NCI-H2196 treated with DMSO at 0.1 percent for 48 hours (cell line): ENCODE data around the gene SLC25A14.
"Not testable (repeated sequence)": the region's sequence is repeated elsewhere in the genome, so short reads cannot be mapped to it uniquely, and the experiment has no call there.

ENCODE experiments used
- DNase-seq: peaks from one replicate; lab custom pipeline; 2025; ENCODE audit not compliant: unreplicated experiment; lab: John Stamatoyannopoulos, UW

The SLC25A14 gene, protein sequence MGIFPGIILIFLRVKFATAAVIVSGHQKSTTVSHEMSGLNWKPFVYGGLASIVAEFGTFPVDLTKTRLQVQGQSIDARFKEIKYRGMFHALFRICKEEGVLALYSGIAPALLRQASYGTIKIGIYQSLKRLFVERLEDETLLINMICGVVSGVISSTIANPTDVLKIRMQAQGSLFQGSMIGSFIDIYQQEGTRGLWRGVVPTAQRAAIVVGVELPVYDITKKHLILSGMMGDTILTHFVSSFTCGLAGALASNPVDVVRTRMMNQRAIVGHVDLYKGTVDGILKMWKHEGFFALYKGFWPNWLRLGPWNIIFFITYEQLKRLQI

DNA sequence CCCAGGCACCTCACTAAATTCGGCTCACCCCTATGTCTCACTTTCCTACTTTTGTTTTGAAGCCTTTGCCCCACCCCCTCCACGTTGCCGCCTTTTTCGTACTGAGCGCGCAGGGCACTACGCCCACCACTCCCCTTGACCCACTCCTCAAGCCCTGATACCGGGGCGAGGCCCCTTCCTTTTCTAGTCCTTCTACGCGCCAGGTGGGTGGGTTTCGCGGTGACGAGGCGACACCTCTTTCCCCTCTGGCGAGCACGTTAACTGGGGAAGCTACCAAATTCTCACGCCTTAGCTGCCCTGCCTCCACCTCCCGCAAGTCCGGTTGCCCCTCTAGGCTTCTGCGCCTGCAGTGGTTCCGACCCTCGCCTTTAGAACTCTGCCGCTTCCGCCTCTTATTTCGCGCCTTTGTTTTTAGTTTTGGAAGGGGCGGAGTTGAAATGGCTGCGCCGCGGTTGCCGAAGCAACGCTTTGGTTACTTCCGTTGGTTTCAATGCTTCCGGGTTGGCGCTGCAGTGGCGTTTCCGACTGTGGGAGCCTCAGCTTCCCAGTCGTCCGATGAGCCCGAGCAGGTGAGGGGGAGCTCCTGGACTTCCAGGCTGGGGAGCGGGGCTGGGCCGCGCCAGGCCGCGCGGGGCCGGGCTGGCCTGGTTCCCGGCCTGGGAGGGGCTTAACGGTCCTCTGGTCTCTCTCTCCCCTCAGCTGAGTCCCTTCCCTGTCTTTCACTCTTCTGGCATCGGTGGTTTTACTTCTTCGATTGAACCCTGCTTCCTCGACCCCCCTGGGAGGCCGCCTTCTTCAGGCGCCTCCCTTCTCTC, at the start of gene SLC25A14:
TSS of gene SLC25A14 (plus strand) at position 512 of the 815 bp plus-strand sequence. CDS start 360 bp downstream, outside the sequence.
- DNase-seq, result peak; percentile 33

DNA sequence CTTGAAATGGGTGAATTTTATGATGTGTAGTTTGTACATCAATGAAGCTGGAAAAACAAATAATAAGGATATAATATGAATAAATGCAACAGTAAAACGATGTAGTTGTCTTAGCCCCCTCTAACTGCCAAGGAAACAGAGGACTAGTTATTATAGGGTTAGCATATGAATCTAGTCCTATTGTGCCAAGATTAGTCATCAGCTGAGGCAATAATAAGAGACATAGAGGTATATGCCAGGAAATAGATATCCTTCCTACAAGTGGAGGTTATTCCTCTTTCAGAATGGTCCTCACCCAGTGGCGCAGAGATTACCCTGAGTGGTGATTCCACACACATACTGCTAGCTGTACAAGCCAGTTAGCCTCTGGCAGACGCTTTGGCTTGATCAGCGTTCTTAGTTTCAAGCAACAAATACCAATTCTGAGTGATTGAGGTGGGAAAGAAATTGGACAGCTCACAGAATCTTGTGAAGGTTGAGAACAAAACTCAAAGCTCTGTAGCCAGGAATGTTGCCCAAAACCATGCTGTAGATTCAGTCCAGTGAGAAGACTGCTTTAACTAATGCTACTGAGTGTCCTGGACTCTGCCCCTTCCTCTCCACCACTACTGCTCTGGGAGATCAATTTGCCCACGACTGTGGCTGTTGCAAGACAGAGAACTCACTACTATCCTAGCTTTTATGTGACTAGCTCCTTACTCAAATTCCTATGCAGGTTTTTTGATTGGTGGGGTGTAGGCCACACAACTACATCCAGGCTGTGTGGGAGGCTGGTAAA, 44.0 kb upstream of the SLC25A14 start:
- no peak for DNase-seq

DNA sequence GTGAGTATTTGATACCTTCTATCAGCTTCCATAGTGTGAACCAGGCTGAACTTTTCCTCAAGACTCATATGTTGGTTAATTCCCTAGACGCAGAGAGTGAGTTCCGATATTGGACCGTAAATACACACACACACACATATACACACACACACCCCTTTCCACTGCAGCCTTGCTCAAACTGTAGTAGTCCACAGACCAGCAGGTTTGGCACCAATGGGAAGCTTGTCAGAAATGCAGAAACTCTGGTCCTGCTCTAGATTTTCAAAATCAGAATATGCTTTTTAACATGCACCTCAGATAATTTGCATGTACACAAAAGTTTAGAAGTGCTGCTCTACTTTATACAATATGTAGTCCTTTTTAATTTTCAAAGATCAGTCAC, 43.4 kb upstream of the SLC25A14 start:
- no peak for DNase-seq

DNA sequence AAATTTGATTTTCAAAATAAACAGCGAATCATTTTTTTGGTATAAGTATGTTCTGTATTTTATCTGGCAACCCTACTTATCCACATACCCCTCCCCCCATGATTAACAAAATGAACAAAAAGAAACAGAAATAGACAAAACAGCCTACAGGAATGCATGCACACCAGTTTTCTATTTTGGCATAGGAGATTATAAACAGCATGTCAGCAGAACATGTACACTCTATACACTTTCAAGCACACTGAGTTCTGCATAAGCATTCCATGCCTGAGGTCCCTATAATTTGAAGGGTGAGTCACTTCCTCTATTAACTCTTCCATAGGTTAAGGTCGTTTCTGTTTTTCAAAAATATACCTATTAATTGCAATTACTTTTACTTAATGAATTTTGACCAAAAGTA, 43.0 kb upstream of the SLC25A14 start:
- DNase-seq, result no peak

DNA sequence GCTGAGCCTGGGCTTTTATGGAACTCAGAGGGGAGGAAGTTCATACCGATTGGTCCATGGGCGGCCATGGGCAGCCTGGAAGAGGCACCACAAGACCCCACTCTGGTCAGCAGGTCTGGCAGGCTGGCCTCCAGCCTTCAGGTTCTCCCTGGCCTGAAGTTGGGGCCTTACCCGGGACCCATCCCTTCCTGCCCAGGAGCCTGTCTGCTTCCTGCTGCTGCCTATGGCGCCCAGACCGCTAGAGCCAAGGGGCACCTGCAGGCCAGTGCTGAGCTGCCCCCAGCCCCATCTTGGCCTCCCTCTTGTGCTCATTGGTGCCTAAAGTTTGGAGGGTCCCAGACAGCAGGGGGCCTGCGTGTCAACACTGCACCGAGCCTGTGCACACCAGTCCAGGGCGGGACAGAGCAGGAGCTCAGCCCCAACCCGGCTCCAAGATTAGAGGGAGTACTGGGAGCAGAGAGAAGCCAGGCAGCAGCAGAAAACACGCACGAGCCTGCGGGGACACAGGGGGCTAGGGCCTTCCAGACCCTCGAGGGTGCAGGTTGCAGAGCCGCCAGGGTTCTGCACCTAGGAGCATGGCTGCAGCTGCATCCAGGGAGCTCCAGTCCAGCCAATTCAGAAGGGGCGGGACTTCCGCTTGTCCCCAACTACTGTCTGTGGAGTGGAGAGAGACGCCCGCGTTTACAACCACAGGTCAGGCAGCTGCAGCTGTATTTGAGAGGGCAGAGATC, 40.3 kb upstream of the SLC25A14 start:
- DNase-seq, result peak; percentile 59

DNA sequence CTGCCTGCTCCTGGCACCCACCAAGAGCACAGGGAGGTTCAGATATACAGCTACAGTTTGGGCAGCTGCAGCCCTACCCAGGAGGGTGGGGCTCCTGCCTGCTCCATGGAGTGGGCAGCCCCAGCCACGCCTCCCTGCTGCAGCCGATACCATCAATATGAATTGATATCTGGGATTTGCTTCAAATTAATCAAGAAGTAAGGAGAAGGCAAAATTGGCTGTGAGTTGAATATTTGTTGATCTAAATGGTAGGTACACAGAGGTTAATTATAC, 39.8 kb upstream of the SLC25A14 start:
- DNase-seq, result no peak

DNA sequence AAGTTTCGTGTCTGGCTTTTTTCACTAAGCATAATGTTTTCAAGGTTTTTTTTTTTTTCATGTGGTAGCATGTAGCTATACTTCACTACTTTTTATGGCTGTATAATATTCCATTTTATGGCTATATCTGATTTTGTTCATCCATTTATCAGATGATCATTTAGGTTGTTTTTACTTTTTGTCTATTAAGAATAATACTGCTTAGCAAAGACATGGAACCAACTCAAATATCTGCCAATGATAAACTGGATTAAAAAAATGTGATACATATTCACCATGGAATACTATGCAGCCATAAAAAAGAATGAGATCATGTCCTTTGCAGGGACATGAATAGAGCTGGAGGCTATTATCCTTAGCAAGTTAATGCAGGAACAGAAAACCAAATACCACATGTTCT, 38.3 kb upstream of the SLC25A14 start:
- no peak for DNase-seq

DNA sequence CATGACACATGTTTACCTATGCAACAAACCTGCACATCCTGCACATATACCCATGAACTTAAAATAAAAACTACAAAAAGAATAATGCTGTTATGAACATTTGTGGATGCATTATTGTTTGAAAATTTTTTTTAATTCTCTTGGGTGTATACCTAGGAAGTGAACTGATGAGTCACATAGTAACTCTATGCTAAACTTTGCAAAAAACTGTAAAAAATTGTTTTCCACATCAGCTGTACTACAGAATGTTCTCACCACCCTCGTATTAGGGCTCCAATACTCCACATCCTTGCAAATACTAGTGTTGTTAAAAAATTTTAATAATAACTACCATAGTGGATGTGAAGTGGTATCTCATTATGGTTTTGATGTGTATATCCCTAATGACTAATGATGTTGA, 37.7 kb upstream of the SLC25A14 start:
- no peak for DNase-seq

DNA sequence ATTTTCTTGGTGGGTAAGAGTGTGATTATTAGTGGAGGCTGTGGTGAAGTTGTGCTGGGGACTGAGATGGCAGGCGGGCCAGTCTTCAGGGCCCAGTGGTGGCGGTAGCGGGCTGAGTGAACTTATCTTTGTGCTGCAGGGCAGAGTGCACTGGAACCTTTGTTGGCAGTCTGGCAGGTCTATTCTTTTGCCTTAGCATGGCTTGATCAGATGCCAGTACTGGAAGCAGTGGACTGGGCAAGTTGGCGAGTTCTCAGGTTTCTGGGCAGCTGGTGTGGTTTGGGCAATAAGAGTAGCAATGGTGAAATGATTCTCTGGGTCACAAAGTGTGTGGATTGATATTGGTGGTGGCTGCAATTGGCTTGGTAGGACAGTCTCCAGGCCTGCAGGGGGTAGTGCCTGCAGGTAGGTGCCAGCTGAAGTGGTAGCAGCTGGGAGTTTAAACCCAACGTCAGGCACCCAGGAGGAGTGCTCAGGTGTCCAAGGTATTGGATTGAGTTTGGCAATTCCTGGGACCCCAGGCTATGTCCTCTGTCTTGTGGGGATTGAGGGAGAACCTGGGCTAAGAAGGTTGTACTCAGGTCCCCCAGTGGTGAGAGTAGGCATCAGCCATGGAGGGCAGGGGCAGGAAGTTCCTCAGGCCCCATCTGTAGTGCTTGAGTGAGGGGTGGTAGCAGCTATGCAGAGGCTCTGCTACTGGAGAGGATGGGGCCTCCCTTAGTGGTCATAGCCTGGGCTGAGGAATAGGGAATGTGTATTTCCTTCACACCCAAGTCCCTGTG, 34.9 kb upstream of the SLC25A14 start:
- DNase-seq, result peak; percentile 33

DNA sequence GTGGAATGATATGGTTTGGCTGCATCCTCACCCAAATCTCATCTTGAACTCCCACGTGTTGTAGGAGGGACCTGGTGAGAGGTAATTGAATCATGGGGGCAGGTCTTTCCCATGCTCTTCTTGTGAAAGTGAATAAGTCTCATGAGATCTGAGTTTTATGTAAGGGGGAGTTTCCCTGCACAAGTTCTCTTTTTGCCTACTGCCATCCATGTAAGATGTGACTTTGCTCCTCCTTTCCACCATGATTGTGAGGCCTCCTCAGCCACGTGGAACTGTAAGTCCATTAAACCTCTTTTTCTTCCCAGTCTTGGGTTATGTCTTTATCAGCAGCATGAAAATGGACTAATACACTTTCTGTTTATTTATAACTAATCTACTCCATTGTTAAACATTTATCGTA, 19.8 kb upstream of the SLC25A14 start:
- not testable (repeated sequence) for DNase-seq

DNA sequence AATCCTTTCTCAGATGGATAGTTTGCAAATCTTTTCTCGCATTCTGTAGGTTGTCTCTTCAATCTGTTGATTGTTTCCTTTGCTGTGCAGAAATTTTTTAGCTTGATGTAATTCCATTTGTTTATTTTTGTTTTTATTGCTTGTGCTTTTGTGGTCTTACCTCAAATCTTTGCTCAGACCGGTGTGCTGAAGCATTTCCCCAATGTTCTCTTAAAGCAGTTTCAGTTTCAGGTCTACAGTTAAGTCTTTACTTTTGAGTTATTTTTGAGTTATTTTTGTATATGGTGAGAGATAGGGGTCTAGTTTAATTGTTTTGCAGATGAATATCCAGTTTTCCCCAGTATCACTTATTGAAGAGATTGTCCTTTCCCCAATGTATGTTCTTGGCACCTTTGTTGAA, 18.2 kb upstream of the SLC25A14 start:
- DNase-seq, result no peak

DNA sequence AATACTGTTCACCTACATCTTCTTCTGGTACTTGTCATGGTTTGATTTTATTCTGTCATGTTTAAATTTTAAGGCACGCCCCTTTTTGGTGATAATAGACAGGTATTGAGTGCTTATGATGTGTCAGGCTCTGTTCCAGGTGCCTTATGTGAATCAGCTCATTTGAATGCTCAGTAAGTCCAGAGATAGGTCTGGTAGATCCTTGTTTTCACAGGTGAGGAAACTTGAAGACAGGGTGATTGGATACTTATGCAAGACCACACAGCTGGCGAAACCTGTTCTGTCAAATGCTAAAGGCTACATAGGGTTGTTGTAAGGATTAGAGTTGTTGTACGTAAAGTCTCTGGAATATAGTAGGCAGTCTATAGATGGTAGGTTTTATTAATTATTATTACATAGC, 9.6 kb upstream of the SLC25A14 start:
- DNase-seq, result no peak

DNA sequence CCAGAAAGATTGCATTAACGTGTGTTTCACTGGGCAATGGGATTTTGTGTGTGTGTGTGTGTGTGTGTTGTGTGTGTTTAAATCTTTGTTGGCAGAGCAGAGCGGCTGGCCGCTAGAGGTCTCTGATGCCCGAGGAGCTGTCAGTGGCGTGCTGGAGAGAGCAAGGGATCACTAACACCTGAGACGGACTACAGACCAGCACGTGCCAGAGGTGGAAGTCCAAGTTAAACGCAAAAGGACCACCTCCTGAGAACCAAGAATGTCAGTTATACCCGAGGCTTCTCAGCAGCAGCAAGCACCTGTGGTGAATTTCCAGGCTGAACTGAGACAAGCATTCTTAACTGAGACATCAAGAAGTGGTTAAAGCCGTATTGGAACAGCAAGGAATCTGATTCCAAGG, 9.0 kb upstream of the SLC25A14 start:
- DNase-seq, result peak; percentile 27

DNA sequence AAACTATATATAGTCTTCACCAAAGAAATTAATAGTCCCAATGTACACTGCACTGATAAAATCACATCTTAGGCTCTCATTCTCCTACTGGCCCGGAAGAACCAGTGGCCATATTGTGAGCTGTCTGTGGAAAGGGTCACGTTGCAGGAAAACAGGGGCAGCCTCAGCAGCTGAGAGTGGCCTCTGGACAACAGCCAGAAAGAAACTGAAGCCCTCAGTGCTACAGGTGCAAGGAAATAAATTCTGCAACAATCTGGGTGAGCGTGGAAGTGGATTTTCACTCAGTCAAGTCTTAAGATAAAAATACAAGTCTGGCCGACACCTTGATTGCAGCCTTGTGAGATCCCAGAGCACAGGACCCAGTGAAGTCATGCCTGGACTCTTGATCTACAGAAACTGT, 3.2 kb upstream of the SLC25A14 start:
- DNase-seq, result no peak

DNA sequence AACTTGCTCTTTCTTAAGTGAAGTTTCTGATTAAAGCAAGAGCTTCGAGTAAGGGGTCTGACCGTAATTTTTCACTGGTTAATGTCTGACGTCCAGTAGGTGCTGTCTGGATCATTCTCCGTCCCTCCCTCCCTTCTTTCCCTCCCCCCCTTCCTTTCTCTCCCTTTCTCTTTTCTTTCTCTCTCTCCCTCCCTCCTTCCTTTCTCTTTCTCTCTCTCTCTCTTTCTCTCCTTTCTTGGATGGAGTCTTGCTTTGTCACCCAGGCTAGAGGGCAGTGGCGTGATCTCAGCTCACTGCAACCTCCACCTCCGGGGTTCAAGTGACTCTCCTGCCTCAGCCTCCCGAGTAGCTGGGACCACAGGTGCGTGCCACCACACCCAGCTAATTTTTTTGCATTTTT, 850 bp upstream of the SLC25A14 start:
- DNase-seq, result not testable (repeated sequence)

DNA sequence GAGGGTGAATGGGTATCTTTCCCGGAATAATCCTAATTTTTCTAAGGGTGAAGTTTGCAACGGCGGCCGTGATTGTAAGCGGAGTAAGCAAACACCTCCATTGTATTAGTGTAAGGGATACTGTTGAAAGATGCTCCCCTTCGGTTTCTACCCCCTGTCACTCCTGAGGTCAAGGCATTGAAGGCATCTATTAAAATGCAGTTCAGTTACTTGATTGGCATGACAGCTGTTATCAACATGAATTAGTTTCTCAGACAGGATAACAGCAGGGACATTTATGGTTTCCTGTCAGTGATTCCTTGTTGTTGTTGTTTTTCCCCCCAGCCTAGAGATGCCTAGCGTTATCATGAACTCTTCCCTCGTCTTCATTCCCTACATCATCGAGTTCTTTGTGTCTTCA, 552 bp downstream of the SLC25A14 start:
- no peak for DNase-seq

DNA sequence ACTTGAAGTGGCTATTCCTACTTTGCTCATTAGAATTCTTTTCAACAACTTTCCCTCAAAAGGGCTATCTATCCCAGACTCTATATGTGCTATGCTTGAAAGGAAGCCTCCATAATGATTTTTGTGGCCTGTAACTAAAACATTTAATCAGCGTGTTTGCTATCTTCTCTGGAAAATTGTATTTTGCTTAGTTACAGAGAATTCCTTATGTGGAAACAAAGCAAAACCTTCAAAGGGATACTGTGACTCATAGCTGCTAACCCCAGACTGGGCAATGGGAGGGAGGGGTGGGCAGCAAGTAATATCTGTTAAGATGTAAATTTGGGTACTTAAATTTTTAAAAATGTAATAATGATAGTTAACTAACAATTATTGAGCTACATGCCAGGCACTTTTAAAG, 3.7 kb downstream of the SLC25A14 start:
- no peak for DNase-seq

DNA sequence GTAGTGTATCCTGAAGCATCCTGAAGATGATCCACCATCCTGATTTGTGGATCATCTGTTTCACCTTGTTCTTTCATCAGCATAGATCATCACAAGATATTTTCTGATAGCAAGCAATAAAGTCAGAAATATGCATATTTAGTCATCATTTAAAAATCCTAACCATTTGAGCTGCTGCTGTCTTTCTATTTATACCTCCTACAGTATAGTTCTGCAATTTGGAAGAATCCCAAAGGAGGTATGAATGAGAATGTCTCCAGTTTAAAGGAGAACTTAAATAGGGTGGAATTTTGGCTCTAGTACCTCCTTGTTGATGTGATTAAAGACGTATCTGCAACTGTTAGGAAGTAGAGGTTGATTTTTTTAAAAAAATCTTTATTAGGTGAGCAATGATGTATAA, 7.6 kb downstream of the SLC25A14 start:
- DNase-seq, result no peak

DNA sequence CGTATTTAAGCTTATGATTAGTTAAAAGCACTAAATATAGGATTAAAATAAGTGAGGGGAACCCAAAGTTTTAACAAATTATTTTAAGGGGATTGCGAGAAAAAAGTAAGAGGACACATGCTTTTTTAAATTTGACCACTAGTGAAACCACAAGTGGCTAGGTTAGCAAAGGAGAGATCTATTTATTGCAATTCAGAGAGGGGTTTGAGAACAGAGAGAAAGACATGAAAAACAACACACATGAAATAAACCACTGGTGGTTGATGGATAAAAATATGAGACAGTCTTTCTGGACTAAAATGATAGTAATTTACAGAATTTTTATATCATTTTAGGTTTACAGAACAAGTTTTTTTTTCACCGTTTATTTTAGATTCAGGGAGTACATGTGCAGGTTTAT, 11.8 kb downstream of the SLC25A14 start:
- no peak for DNase-seq

DNA sequence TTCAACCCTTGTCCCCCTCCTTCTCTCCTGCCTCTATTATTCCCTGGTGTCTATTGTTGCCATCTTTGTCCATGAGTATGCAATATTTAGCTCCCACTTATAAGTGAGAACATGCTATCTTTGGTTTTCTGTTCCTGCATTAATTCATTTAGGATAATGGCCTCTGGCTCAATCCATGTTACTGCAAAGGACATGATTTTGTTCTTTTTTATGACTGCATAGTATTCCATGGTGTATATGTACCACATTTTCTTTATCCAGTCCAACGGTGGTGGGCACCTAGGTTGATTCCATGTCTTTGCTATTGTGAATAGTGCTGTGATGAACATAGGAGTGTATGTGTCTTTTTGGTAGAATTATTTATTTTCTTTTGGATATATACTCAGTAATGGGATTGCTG, 12.3 kb downstream of the SLC25A14 start:
- not testable (repeated sequence) for DNase-seq

DNA sequence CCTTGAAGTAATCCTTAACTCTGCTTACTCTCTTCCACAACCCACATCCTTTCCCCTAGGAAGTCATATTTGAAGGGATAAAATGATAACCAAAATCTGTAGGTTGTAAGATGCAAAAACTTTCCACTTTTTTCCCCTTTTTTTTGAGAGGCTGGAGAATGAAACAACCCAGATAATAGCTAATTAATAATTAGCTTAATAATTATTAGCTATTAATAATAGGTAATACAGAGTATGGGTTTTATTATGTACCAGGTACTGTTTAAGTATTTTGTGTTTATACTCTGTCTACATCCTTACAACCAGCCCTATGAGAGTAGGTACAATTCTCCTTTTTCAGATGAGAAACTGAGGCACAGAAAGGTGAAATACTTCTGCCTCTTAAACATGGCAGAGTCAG, 36.4 kb downstream of the SLC25A14 start:
- no peak for DNase-seq
